Measurements from ENCODE around the gene AQP12B.

AQP12B gene

DNA sequence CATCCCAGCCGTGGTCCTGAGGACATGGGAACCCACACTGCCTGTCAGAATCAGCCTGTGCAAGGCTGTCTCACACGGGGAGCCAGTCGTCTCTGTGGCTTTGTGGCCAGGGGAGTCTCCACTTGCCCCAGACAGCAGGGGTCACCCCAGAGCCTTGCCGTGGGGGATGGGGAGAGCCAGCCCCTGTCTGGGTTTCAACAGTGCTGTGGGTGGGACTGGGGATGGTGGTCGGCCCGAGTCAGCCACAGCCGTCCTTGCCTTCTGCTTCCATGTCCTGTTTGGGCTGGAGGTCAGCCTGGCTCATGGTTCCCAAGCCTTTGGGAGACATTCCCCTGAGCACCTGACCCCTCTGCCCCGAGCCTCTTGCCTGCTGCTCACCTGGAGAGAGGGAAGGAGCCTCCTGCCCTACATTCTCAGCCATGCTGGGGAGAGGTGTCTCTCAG lies 37.8 kb downstream of the AQP12B start:
- H3K4me3 ChIP-seq (ENCODE audit: severe bottlenecking): no peak overlapping the region
- ATAC-seq (ENCODE audit: low read depth): no peak
- no peaks in the 10 kb centered on the region for H3K36me3 ChIP-seq (ENCODE audit: low read depth)
- no peaks in the 10 kb centered on the region for H3K9me3 ChIP-seq (ENCODE audit: severe bottlenecking)
- no peak for DNase-seq (ENCODE audit: low spot score)
- no peak overlapping the region for H3K27ac ChIP-seq (ENCODE audit: poor library complexity, severe bottlenecking)
- no peaks in the 10 kb centered on the region for H3K4me1 ChIP-seq (ENCODE audit: insufficient read depth, poor library complexity, severe bottlenecking)
- TF ChIP-seq, protein P1, sequence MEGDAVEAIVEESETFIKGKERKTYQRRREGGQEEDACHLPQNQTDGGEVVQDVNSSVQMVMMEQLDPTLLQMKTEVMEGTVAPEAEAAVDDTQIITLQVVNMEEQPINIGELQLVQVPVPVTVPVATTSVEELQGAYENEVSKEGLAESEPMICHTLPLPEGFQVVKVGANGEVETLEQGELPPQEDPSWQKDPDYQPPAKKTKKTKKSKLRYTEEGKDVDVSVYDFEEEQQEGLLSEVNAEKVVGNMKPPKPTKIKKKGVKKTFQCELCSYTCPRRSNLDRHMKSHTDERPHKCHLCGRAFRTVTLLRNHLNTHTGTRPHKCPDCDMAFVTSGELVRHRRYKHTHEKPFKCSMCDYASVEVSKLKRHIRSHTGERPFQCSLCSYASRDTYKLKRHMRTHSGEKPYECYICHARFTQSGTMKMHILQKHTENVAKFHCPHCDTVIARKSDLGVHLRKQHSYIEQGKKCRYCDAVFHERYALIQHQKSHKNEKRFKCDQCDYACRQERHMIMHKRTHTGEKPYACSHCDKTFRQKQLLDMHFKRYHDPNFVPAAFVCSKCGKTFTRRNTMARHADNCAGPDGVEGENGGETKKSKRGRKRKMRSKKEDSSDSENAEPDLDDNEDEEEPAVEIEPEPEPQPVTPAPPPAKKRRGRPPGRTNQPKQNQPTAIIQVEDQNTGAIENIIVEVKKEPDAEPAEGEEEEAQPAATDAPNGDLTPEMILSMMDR (IDR thresholded peaks at IDR 0.05; ENCODE audit: poor library complexity, severe bottlenecking): no peak
- peaks cover 41% of the 10 kb centered on the region for H3K27me3 ChIP-seq (ENCODE audit: insufficient read depth, poor library complexity, severe bottlenecking)

DNA sequence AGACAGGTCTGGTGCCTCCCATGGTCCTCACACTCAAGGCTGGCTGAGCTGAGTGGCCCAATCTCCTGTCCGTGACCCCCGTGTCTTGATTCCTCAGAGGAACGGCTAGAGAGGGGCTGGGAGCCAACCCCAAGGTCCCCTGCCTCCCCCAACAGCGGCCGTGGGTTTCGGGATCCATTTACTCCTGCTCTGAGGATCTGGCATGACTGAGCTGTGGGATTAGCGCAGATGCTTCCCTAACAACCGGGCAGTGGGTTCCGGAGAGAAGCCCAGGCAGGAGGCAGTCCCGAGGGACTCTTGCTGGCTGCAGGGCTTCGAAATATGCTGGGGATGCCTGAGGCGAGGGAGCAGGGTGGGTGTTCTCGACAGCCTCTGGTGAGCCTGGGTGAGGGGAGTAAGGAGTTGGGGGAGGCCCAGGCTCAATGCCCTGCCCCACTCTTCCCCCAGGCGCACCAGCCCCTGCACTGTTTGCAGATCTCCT lies 38.5 kb downstream of the AQP12B start:
- Histone ChIP-seq H3K27ac (ENCODE audit: poor library complexity, severe bottlenecking) (no peak overlapping the region), H3K4me3 (ENCODE audit: severe bottlenecking) (no peak overlapping the region), H3K4me1 (ENCODE audit: insufficient read depth, poor library complexity, severe bottlenecking) (no peaks in the 10 kb centered on the region), H3K9me3 (ENCODE audit: severe bottlenecking) (no peaks in the 10 kb centered on the region), H3K36me3 (ENCODE audit: low read depth) (no peaks in the 10 kb centered on the region), H3K27me3 (ENCODE audit: insufficient read depth, poor library complexity, severe bottlenecking) (peaks cover 37% of the 10 kb centered on the region)
- ATAC-seq (ENCODE audit: low read depth): no peak
- no peak for DNase-seq (ENCODE audit: low spot score)
- TF ChIP-seq, protein P1 (IDR thresholded peaks at IDR 0.05; ENCODE audit: poor library complexity, severe bottlenecking): no peak

DNA sequence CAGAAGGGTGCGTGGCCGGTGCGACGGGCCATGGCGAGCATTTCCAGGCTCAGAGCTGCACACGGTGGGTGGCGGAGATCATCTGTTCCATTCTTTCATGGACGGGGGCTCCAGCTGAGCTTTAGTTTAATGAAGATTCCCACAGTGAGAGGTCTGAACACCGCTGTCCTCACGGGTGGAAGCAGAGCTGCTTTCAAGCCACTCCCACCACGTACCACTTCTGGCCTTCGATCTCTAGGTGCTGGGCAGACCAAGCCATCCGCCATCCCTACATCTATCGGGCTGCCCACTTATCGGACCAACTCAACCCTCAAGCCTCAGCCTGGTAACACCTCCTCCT lies 38.9 kb downstream of the AQP12B start:
- Histone ChIP-seq H3K4me1 (ENCODE audit: insufficient read depth, poor library complexity, severe bottlenecking) (no peaks in the 10 kb centered on the region), H3K27ac (ENCODE audit: poor library complexity, severe bottlenecking) (no peak overlapping the region), H3K4me3 (ENCODE audit: severe bottlenecking) (no peak overlapping the region), H3K9me3 (ENCODE audit: severe bottlenecking) (no peaks in the 10 kb centered on the region), H3K36me3 (ENCODE audit: low read depth) (no peaks in the 10 kb centered on the region), H3K27me3 (ENCODE audit: insufficient read depth, poor library complexity, severe bottlenecking) (peaks cover 35% of the 10 kb centered on the region)
- DNase-seq (ENCODE audit: low spot score) (no peak), ATAC-seq (ENCODE audit: low read depth) (no peak)
- TF ChIP-seq, protein P1 (IDR thresholded peaks at IDR 0.05; ENCODE audit: poor library complexity, severe bottlenecking): no peak

DNA sequence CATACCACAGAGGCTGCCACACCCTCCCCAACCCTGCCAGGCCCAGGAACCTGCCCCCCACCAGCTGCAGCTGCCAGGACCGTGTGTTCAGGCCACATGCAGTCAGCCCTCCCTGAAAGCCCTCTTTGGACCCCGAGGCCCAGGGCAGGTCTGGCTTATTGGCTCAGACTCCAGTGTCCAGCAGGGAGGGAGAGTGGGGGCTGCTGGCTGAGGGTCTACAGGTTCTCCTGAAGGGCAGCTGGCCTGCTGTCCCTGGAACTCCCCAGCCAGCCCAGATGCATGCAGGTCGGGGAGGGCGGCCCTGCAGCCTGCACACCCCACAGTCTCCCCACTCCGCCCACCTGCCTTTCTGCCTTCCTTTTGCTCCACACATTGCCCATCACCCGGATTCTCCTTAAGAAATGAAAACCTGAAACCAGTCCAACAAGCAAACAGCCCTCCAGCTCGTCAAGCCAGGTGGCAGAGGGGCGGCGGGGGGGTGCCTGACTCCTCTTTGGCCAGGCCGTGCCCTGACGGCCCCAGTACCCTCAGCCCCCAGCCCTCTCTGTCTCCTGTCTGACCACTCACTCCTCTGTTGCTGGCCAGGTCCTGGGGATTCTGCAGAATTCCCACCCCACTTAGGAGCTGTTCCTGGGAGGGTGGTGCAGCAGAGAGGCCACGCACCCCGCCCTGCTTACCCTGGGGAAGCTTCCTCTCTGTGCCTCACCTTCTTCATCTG lies 39.4 kb downstream of the AQP12B start:
- DNase-seq (ENCODE audit: low spot score) (no peak), ATAC-seq (ENCODE audit: low read depth) (no peak)
- TF ChIP-seq, protein P1 (IDR thresholded peaks at IDR 0.05; ENCODE audit: poor library complexity, severe bottlenecking): no peak
- Histone ChIP-seq H3K4me1 (ENCODE audit: insufficient read depth, poor library complexity, severe bottlenecking) (no peaks in the 10 kb centered on the region), H3K9me3 (ENCODE audit: severe bottlenecking) (no peaks in the 10 kb centered on the region), H3K27ac (ENCODE audit: poor library complexity, severe bottlenecking) (no peak overlapping the region), H3K36me3 (ENCODE audit: low read depth) (no peaks in the 10 kb centered on the region), H3K27me3 (ENCODE audit: insufficient read depth, poor library complexity, severe bottlenecking) (peaks cover 30% of the 10 kb centered on the region), H3K4me3 (ENCODE audit: severe bottlenecking) (no peak overlapping the region)

DNA sequence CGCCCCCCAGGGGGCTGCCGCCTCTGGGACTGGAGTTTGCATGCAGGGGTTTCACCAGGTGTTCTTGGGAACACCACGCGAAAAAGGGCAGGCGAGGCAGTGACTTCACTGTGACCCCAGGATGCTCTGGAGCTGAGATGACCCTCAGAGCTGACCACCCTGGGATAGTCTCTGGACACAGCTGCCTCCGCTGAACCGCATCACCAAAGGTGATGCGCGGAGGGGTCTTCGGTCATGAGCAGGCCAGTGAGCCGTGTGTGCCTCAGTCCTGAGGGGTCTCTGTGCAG lies 39.9 kb downstream of the AQP12B start:
- no peak for ATAC-seq (ENCODE audit: low read depth)
- H3K36me3 ChIP-seq (ENCODE audit: low read depth): no peaks in the 10 kb centered on the region
- no peak overlapping the region for H3K27ac ChIP-seq (ENCODE audit: poor library complexity, severe bottlenecking)
- no peak for DNase-seq (ENCODE audit: low spot score)
- no peak overlapping the region for H3K4me3 ChIP-seq (ENCODE audit: severe bottlenecking)
- no peaks in the 10 kb centered on the region for H3K4me1 ChIP-seq (ENCODE audit: insufficient read depth, poor library complexity, severe bottlenecking)
- TF ChIP-seq, protein P1 (IDR thresholded peaks at IDR 0.05; ENCODE audit: poor library complexity, severe bottlenecking): no peak
- H3K27me3 ChIP-seq (ENCODE audit: insufficient read depth, poor library complexity, severe bottlenecking): peaks cover 25% of the 10 kb centered on the region
- no peaks in the 10 kb centered on the region for H3K9me3 ChIP-seq (ENCODE audit: severe bottlenecking)

Data from RWPE2 (cell line).